Osteoblast (primary cell): ENCODE measurements around the gene NLGN1. TPM values are rescaled to one million over a fixed set of nuclear protein-coding genes. Genes with fewer than 3 reads are reported as not detected.

Source experiments
- DNase-seq: peaks from one replicate; pipeline ENCODE4 v3.0.0; 2011; ENCODE audit warnings: low spot score, mixed read lengths; ENCODE audit not compliant: insufficient read length; ENCODE audit errors: missing footprints
- H2AFZ ChIP-seq: 2 replicates; pipeline ENCODE4 v1.6.0; 2011; ENCODE audit warnings: mild to moderate bottlenecking, low read length
- H3K27ac ChIP-seq: 2 replicates; pipeline ENCODE4 v1.5.1; 2011; ENCODE audit warnings: mild to moderate bottlenecking, low read depth, low read length, moderate library complexity
- H3K27me3 ChIP-seq: 2 replicates; pipeline ENCODE4 v1.6.0; 2012; ENCODE audit warnings: mild to moderate bottlenecking, control low read depth, inconsistent platforms, low read length, moderate library complexity; ENCODE audit not compliant: insufficient read depth
- H3K36me3 ChIP-seq: 2 replicates; pipeline ENCODE4 v1.5.1; 2011; ENCODE audit warnings: mild to moderate bottlenecking, low read length, control low read depth, moderate library complexity; ENCODE audit not compliant: insufficient read depth
- H3K4me1 ChIP-seq: 2 replicates; pipeline ENCODE4 v1.5.1; 2011; ENCODE audit warnings: mild to moderate bottlenecking, low read length, control low read depth, moderate library complexity; ENCODE audit not compliant: insufficient read depth
- H3K4me2 ChIP-seq: 2 replicates; pipeline ENCODE4 v1.6.0; 2011; ENCODE audit warnings: mild to moderate bottlenecking, low read length; ENCODE audit not compliant: insufficient read depth
- H3K4me3 ChIP-seq: fragments of 200-600 bp; sonication (generic); 3 replicates; pipeline ENCODE4 v1.5.1; 2012; ENCODE audit warnings: mild to moderate bottlenecking, low read length, inconsistent platforms; ENCODE audit not compliant: insufficient read depth
- H3K79me2 ChIP-seq: 2 replicates; pipeline ENCODE4 v1.6.0; 2012; ENCODE audit warnings: mild to moderate bottlenecking, low read length, control low read depth, inconsistent platforms; ENCODE audit not compliant: insufficient read depth
- H3K9me3 ChIP-seq: 2 replicates; pipeline ENCODE4 v1.5.1; 2011; ENCODE audit warnings: low read depth, low read length, control low read depth
- H4K20me1 ChIP-seq: 2 replicates; pipeline ENCODE4 v1.6.0; 2012; ENCODE audit warnings: mild to moderate bottlenecking, low read length, control low read depth; ENCODE audit not compliant: insufficient read depth
- CTCF ChIP-seq: IDR thresholded peaks from 2 replicates; pipeline ENCODE4 v1.5.1; 2011; ENCODE audit warnings: mild to moderate bottlenecking, low read depth, low read length, moderate library complexity; ENCODE audit errors: extremely low read depth
- total RNA-seq: library from RNA; depleted of rRNA; stranded (reverse); fragments of >200 nt; gene quantifications from 2 replicates; pipeline ENCODE4 v1.2.3, GENCODE V29; 2012

The NLGN1 gene
- total RNA-seq, 1 donor: 9.0 TPM

GRCh38 chr3:174276826-174277225 is 879.3 kb downstream of the NLGN1 start:
- H3K9me3 ChIP-seq: no peaks in the 10 kb centered on the region
- H3K27me3 ChIP-seq: no peaks in the 10 kb centered on the region
- no peak overlapping the region for H3K27ac ChIP-seq
- H3K36me3 ChIP-seq: no peaks in the 10 kb centered on the region
- no peak for TF ChIP-seq CTCF
- no peak for DNase-seq
- no peak overlapping the region for H3K4me3 ChIP-seq
- H3K79me2 ChIP-seq: no peaks in the 10 kb centered on the region
- no peak overlapping the region for H3K4me2 ChIP-seq
- H2AFZ ChIP-seq: no peak overlapping the region
- no peaks in the 10 kb centered on the region for H3K4me1 ChIP-seq
- H4K20me1 ChIP-seq: no peaks in the 10 kb centered on the region

- H3K27ac ChIP-seq: no peak overlapping the region
These were observed 880.5 kb downstream of the NLGN1 start for GRCh38 chr3:174278094-174278493.

GRCh38 chr3:174280186-174280585 is 882.6 kb downstream of the NLGN1 start:
- no peak overlapping the region for H2AFZ ChIP-seq
- H3K4me2 ChIP-seq: no peak overlapping the region
- DNase-seq: no peak
- TF ChIP-seq CTCF: no peak
- H3K4me3 ChIP-seq: no peak overlapping the region
- H3K27ac ChIP-seq: no peak overlapping the region
- H3K36me3 ChIP-seq: no peaks in the 10 kb centered on the region
- H3K4me1 ChIP-seq: no peaks in the 10 kb centered on the region
- no peaks in the 10 kb centered on the region for H3K79me2 ChIP-seq
- H3K27me3 ChIP-seq: no peaks in the 10 kb centered on the region
- H4K20me1 ChIP-seq: no peaks in the 10 kb centered on the region
- no peaks in the 10 kb centered on the region for H3K9me3 ChIP-seq

More at GRCh38 chr3:174278094-174278493, 880.5 kb downstream of the NLGN1 start:
- no peak for DNase-seq
- no peaks in the 10 kb centered on the region for H3K4me1 ChIP-seq
- H4K20me1 ChIP-seq: no peaks in the 10 kb centered on the region
- TF ChIP-seq CTCF: no peak
- H3K9me3 ChIP-seq: no peaks in the 10 kb centered on the region
- H3K27me3 ChIP-seq: no peaks in the 10 kb centered on the region
- no peak overlapping the region for H2AFZ ChIP-seq
- no peak overlapping the region for H3K4me2 ChIP-seq
- H3K36me3 ChIP-seq: no peaks in the 10 kb centered on the region
- H3K79me2 ChIP-seq: no peaks in the 10 kb centered on the region
- no peak overlapping the region for H3K4me3 ChIP-seq

GRCh38 chr3:174285242-174285864 is 887.8 kb downstream of the NLGN1 start:
- no peak for TF ChIP-seq CTCF
- Histone ChIP-seq H3K4me2 (no peak overlapping the region), H3K4me1 (no peaks in the 10 kb centered on the region), H3K27ac (no peak overlapping the region), H3K79me2 (no peaks in the 10 kb centered on the region), H3K36me3 (no peaks in the 10 kb centered on the region), H3K27me3 (no peaks in the 10 kb centered on the region), H4K20me1 (no peaks in the 10 kb centered on the region), H3K4me3 (no peak overlapping the region), H3K9me3 (no peaks in the 10 kb centered on the region), H2AFZ (no peak overlapping the region)
- no peak for DNase-seq
